ENCODE data around the gene RABEP1.
"Not testable (repeated sequence)": the region's sequence is repeated elsewhere in the genome, so short reads cannot be mapped to it uniquely, and the experiment has no call there.

RABEP1 gene

GRCh38 chr17:5424909-5425308 lies 142.8 kb downstream of the RABEP1 start:
- DNase-seq: no peak

GRCh38 chr17:5425826-5426225 lies 143.7 kb downstream of the RABEP1 start:
- DNase-seq: no peak

- DNase-seq: no peak
Measured at GRCh38 chr17:5429191-5429887, 147.3 kb downstream of the RABEP1 start.

- DNase-seq: no peak
Measured at GRCh38 chr17:5430413-5430999, 148.4 kb downstream of the RABEP1 start.

GRCh38 chr17:5431234-5431633 lies 149.2 kb downstream of the RABEP1 start:
- DNase-seq: not testable (repeated sequence)

GRCh38 chr17:5431949-5432556 lies 150.0 kb downstream of the RABEP1 start:
- DNase-seq: no peak

GRCh38 chr17:5434984-5435383 lies 152.9 kb downstream of the RABEP1 start:
- DNase-seq: no peak

Data from midbrain (tissue), 1 donor.